Muscle layer of duodenum (tissue), 2 donors: Measurements from ENCODE around the gene PTPRN2.
"Not testable (repeated sequence)": the region's sequence is repeated elsewhere in the genome, so short reads cannot be mapped to it uniquely, and the experiment has no call there.

ENCODE experiments used
- H3K27ac ChIP-seq: one replicate; pipeline ENCODE4 v1.7.0; 2013; ENCODE audit warnings: mild to moderate bottlenecking, low read length
- H3K27me3 ChIP-seq: one replicate; pipeline ENCODE4 v1.7.0; 2013; ENCODE audit warnings: low read depth, mild to moderate bottlenecking, control low read depth, low read length
- H3K36me3 ChIP-seq, 2 donors: one replicate each; pipeline ENCODE4 v1.7.0; 2013; ENCODE audit warnings: low read length in 2 of 2, control low read depth in 1 of 2, mild to moderate bottlenecking in 1 of 2; ENCODE audit not compliant: insufficient read depth in 2 of 2, control insufficient read depth in 1 of 2
- H3K4me1 ChIP-seq, 2 donors: one replicate each; pipeline ENCODE4 v1.7.0; 2013; ENCODE audit warnings: low read length in 2 of 2, mild to moderate bottlenecking in 2 of 2, control low read depth in 1 of 2, moderate library complexity in 1 of 2; ENCODE audit not compliant: insufficient read depth in 2 of 2, control insufficient read depth in 1 of 2
- H3K4me3 ChIP-seq, 2 donors: one replicate each; pipeline ENCODE4 v1.7.0; 2013; ENCODE audit warnings: low read length in 2 of 2, low read depth in 1 of 2, mild to moderate bottlenecking in 1 of 2
- H3K9me3 ChIP-seq, 2 donors: one replicate each; pipeline ENCODE4 v1.7.0; 2013; ENCODE audit warnings: low read length in 2 of 2, control low read depth in 1 of 2, mild to moderate bottlenecking in 1 of 2; ENCODE audit not compliant: control insufficient read depth in 1 of 2
- donor health status: healthy.

Gene PTPRN2

DNA sequence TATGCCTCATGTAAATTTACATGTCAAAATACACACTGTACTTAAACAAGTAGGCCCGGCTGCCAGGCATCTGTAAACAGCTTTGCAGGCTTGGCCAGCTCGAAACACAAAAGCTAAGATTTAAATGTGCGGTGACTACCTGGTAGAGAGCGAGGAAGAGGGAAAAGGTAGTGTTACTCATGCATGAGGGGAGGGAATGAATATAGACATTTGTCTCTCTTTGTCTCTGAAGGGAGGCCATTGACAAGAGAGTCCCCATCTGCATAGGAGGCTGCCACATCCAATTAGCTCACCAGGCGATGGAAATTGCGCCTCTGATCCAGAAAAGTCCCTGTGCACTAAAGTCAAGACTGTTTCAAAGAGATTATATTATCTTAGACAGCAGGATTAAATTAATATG lies 535.8 kb downstream of the PTPRN2 start:
- no peaks in the 10 kb centered on the region for H3K4me1 ChIP-seq
- H3K4me3 ChIP-seq: no peak overlapping the region
- H3K36me3 ChIP-seq: no peaks in the 10 kb centered on the region
- no peaks in the 10 kb centered on the region for H3K9me3 ChIP-seq
- H3K27ac ChIP-seq: no peak overlapping the region
- H3K27me3 ChIP-seq: no peaks in the 10 kb centered on the region

DNA sequence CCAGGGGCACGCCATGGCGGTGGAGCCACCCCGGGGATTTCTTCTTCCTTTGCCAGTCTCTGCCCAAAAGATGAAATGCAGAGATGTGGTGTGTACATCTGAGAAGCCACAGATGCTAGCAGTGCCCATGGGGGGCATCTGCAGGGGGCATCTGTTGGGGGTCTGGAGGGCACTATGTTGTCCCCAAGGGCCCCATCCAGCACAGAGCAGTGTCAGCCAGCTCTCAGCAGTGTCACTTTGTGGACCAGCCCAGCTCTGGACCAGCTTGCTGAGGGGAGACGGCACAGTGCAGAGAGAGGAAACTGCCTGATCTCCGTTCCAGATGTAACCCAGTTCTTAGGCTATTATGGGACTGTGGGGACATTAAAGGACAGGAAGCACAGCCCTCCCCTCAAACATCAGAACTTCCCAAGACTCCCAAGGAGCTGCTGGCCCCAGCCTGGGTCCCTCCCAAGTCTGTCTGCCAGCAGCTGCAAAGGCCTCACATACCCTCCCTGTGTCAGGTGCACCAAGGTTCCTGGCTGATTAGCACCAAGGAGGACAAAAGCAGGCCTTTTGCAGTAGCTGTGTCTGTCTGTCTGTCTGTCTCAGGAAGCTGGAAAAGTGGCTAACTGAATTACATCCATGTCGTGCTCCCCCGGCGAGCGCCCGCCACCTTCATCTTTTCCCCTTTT lies 536.5 kb downstream of the PTPRN2 start:
- Histone ChIP-seq H3K36me3 (no peaks in the 10 kb centered on the region), H3K4me1 (no peaks in the 10 kb centered on the region), H3K27ac (no peak overlapping the region)

DNA sequence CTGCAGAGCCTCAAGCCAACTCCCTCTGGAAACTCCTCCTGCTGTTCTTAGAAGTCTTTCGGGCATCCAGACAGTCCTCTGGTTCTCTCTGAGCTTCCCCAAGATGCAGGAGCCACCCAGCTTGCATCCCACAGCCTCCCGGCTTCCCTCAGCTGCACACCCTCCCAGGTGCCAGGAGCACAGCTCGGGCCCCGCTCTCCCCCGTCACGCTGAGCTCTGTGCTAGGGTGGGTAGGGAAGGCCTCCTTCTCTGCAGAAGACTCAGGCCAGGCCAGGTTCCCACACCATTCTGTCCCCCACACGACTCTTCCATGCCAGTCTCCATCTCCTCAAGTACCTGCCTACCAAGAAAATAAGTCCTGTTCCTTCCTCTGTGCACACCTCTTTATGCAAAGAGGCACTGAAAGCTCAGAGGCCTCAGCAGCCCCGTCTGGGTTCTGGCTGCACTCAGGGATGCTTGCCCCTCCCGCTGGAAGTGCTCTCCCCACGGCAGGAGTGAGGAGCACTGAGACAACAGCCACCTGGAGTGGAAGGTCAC lies 537.1 kb downstream of the PTPRN2 start:
- H3K4me1 ChIP-seq: no peaks in the 10 kb centered on the region
- no peaks in the 10 kb centered on the region for H3K9me3 ChIP-seq
- H3K27ac ChIP-seq: no peak overlapping the region
- H3K4me3 ChIP-seq: no peak overlapping the region
- H3K36me3 ChIP-seq: no peaks in the 10 kb centered on the region
- H3K27me3 ChIP-seq: no peaks in the 10 kb centered on the region

More for the DNA sequence above, 536.5 kb downstream of the PTPRN2 start:
- Histone ChIP-seq H3K27me3 (no peaks in the 10 kb centered on the region), H3K9me3 (no peaks in the 10 kb centered on the region), H3K4me3 (no peak overlapping the region)

DNA sequence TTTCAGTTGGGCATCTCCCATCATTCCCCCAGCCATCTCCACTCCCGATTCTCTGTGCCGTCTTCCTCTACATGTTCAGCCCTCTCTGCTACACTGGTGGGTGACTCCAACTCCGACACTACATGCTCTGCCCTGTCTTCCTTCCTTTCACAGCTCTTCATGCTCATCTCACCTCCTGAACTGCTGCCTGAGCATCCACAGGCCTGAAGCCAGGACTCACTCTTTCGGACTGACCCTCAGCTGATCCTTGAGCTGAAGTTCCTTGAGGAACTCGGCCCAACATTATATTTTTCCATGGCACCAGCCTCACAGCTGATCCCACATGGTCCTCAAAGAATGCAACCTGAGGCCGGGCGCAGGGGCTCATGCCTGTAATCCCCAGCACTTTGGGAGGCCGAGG lies 538.4 kb downstream of the PTPRN2 start:
- Histone ChIP-seq H3K9me3 (no peaks in the 10 kb centered on the region), H3K27ac (no peak overlapping the region), H3K4me3 (no peak overlapping the region), H3K4me1 (no peaks in the 10 kb centered on the region), H3K27me3 (no peaks in the 10 kb centered on the region), H3K36me3 (no peaks in the 10 kb centered on the region)

DNA sequence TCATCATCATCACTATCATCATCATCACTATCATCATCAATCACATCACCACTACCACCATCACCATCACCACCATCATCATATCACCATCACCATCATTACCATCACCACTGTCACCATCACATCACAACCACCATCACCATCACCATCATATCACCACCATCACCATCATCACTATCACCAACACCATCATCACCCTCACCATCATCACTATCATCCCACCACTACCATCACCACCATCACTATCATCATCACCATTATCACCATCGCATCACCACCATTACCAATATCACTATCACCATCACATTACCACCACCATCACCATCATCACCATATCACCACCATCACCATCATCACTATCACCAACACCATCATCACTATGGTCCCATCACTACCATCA lies 539.1 kb downstream of the PTPRN2 start:
- no peak overlapping the region for H3K4me3 ChIP-seq
- H3K4me1 ChIP-seq: no peaks in the 10 kb centered on the region
- H3K36me3 ChIP-seq: no peaks in the 10 kb centered on the region
- no peaks in the 10 kb centered on the region for H3K9me3 ChIP-seq
- no peaks in the 10 kb centered on the region for H3K27me3 ChIP-seq
- H3K27ac ChIP-seq: no peak overlapping the region

DNA sequence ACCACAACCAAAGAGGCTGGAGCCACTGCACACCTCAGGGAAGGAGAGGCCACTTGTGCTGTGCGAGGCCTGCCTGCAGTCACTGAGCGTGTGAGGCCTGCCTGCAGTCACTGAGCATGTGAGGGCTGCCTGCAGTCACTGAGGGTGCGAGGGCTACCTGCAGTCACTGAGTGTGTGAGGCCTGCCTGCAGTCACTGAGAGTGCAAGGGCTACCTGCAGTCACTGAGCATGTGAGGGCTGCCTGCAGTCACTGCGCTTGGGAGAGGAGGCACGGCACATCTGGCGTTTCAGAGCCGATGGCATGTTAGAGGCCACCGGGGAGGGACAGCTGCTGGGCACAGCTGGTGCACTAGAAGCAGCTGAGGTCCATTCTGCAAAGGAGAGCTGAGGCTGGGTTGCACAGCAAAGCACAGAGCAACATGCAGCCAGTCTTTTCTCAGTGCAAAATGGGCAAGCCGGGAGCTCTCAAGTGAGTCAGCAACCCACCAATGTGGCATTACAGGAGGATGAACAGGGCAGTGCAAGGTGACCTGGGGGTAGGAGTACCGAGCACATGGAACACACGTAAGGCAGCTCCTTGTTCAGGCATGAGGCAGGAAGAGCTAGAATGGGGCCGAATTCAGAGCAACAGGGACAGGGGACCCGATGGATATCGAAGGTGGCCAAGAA lies 540.1 kb downstream of the PTPRN2 start:
- Histone ChIP-seq H3K36me3 (no peaks in the 10 kb centered on the region), H3K4me1 (no peaks in the 10 kb centered on the region), H3K27me3 (no peaks in the 10 kb centered on the region), H3K27ac (no peak overlapping the region), H3K9me3 (no peaks in the 10 kb centered on the region), H3K4me3 (no peak overlapping the region)

DNA sequence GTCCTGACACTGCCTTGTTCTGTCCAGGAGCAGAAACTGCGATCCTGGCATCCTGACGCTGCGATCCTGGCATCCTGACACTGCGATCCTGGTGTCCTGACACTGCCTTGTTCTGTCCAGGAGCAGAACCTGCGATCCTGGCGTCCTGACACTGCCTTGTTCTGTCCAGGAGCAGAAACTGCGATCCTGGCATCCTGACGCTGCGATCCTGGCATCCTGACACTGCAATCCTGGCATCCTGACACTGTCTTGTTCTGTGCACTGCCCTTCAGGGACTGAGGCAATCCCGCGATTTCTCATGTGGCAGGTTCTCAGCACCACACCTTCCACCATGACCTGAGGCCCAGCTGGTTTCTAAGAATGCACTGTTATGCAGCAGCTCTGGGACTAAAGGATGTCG lies 541.4 kb downstream of the PTPRN2 start:
- not testable (repeated sequence) for H3K9me3 ChIP-seq, H3K4me1 ChIP-seq, H3K27me3 ChIP-seq, H3K4me3 ChIP-seq, H3K27ac ChIP-seq, H3K36me3 ChIP-seq

DNA sequence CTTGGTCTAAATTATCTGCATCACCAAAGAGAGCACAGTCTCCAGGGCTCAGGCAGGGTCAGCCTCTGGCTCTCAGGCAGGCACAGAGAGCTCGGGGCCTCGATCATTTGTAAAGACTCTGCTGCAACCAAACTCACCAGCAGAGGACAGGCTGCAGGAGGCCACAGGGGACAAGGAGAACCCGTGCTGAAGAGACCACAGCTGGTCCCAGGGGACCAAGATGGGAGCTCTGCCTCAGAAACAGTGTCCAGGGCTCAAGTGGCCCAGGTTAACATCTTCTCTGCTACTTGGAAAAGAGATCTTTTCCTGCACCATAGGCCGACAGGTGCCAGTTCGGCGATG lies 543.2 kb downstream of the PTPRN2 start:
- Histone ChIP-seq H3K4me3 (no peak overlapping the region), H3K9me3 (peaks cover 0 to 8% of the 10 kb centered on the region in 2 donors), H3K4me1 (no peaks in the 10 kb centered on the region), H3K27me3 (no peaks in the 10 kb centered on the region), H3K27ac (no peak overlapping the region), H3K36me3 (no peaks in the 10 kb centered on the region)

DNA sequence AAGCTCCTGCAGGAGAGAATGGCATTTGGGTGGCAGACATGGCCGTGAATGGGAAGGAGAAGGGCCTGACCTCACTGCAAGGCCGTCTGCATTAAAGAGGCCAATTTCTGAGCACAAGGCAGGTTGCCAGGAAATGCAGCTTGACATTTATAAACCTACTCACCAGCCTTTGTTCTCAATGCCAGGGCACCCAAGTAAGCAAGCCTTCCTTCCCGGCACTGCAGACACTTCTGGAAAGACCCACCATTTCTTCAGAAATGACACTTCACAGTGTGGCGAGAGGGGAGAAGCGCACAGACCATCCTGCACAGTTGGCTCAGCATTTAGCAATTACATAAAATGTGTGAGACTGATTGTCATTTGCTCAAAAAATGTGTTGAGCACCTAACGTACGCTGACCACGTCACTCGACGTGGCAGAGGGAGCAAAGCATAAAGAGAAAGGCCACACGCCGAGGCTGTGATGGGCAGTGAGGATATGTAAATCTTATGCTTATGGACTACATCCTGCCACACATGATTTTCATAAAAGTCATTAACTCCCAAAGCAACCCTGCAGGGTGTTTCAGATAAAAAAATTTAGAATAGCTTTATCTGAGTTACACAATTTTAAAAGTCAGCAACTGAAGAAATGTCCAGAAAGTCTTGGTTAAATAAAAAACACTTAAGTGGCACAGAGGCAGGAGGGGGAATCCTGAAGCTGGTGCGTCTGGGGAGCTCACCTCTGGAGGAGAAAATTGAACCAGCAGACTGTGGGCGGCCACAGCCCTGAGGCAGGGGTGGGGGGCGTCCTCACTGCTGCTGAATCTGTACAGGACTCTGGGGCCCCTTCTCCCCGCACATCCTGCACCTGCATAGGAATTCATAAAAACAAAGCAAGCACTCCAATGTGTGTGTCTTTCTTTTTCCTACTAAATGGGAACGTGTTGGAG lies 543.8 kb downstream of the PTPRN2 start:
- Histone ChIP-seq H3K4me3 (no peak overlapping the region), H3K27me3 (no peaks in the 10 kb centered on the region), H3K4me1 (no peaks in the 10 kb centered on the region), H3K9me3 (peaks cover 0 to 15% of the 10 kb centered on the region in 2 donors), H3K27ac (no peak overlapping the region), H3K36me3 (no peaks in the 10 kb centered on the region)

DNA sequence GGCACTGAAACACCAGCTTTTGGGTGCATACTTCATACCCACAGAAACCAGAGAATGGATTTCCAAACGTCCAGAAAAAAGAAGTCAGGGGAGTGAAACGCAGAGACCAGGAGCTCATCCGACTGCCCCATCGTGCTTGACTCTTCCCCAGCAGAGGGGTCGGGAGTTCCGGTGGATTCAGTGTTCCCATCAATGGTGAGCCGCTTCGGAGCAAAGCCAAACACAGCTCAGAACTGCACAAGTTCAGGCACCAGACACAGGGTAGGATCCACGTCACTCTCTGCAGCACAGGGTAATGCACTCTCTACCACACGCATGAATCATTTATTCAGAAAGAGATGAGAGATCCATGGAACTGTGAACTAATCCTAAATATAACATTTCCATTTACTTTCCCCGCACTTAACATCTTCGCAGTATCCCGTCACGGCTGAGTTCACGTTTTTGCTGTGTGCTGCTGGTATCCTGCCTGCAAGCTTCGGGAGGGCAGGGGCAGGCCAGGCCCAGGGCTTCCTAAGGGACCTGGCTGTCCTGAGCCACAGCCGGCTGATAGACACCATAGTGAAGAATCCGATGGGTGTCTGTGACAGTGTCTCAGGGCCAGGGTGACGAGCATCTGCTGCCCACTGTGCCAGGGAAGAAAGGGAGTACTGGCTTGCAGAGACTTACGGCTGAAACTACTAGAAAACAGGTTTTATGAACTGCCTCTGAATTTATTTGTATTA lies 545.3 kb downstream of the PTPRN2 start:
- H3K27ac ChIP-seq: no peak overlapping the region

DNA sequence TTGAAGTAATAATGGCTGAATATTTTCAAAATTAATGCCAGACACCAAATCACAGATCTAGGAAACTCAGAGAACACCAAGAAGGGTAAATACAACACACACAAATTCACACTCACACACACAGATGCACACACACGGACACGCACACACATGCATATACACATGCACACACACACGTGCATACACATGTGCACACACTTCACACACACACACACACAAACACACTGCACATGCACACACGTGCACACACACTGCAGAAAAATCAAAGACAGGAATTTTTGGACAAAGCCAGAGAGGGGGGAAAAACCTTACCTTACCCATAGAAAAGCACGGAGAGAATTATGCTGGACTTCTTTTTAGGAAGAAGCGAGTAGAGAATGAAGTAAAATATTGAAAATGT lies 547.4 kb downstream of the PTPRN2 start:
- Histone ChIP-seq H3K4me1 (no peaks in the 10 kb centered on the region), H3K36me3 (no peaks in the 10 kb centered on the region), H3K9me3 (peaks cover 0 to 16% of the 10 kb centered on the region in 2 donors), H3K4me3 (no peak overlapping the region), H3K27me3 (no peaks in the 10 kb centered on the region), H3K27ac (no peak overlapping the region)

More for the DNA sequence above, 545.3 kb downstream of the PTPRN2 start:
- Histone ChIP-seq H3K4me1 (no peaks in the 10 kb centered on the region), H3K4me3 (no peak overlapping the region), H3K27me3 (no peaks in the 10 kb centered on the region), H3K36me3 (no peaks in the 10 kb centered on the region), H3K9me3 (peaks cover 0 to 16% of the 10 kb centered on the region in 2 donors)
